CD14-positive monocyte (primary cell): ENCODE measurements around the gene WDFY4. TPM values are rescaled to one million over a fixed set of nuclear protein-coding genes. Genes with fewer than 3 reads are reported as not detected.

Experiments
- DNase-seq, 3 donors: peaks; one replicate each; pipeline ENCODE4 v3.0.0-alpha.2; 2011 to 2022
- H2AFZ ChIP-seq: 2 replicates; pipeline ENCODE4 v1.6.0; 2012; ENCODE audit warnings: mild to moderate bottlenecking, low read depth, low read length, inconsistent platforms; ENCODE audit not compliant: insufficient read depth, poor library complexity, severe bottlenecking
- H3K27ac ChIP-seq, 2 donors: 1 replicate in 1 of 2; 2 replicates in 1 of 2; pipeline ENCODE4 v1.5.1; 2012 to 2013; ENCODE audit warnings: low read length in 2 of 2, control low read depth in 1 of 2, inconsistent platforms in 1 of 2, low read depth in 1 of 2, mild to moderate bottlenecking in 1 of 2
- H3K27me3 ChIP-seq, 2 donors: one replicate each; pipeline versions ENCODE4 v1.6.0 to v1.6.1; 2011 to 2013; ENCODE audit warnings: low read length in 2 of 2; ENCODE audit not compliant: control insufficient read depth in 2 of 2, insufficient read depth in 2 of 2
- H3K36me3 ChIP-seq, 2 donors: replicated peaks in 1 of 2; 1 replicate in 1 of 2; 2 replicates in 1 of 2; pipeline versions ENCODE4 v1.5.1 to v1.6.1; 2012 to 2013; ENCODE audit warnings: low read length in 2 of 2, control low read depth in 1 of 2, inconsistent platforms in 1 of 2, mild to moderate bottlenecking in 1 of 2; ENCODE audit not compliant: insufficient read depth in 2 of 2, control insufficient read depth in 1 of 2
- H3K4me1 ChIP-seq, 2 donors: 1 replicate in 1 of 2; 2 replicates in 1 of 2; pipeline versions ENCODE4 v1.5.1 to v1.6.1; 2012 to 2013; ENCODE audit warnings: low read length in 2 of 2, control low read depth in 1 of 2, inconsistent platforms in 1 of 2, mild to moderate bottlenecking in 1 of 2, moderate library complexity in 1 of 2; ENCODE audit not compliant: insufficient read depth in 2 of 2, control insufficient read depth in 1 of 2
- H3K4me2 ChIP-seq: replicated peaks from 2 replicates; pipeline ENCODE3; 2012; ENCODE audit warnings: low read length, moderate library complexity, mild to moderate bottlenecking; ENCODE audit not compliant: poor library complexity, severe bottlenecking; ENCODE audit errors: extremely low read depth
- H3K4me3 ChIP-seq, 3 experiments: fragments of 200-600 bp in 1 of 3; sonication (generic) in 1 of 3; replicated peaks in 1 of 3; 1 replicate in 2 of 3; 2 replicates in 1 of 3; pipeline ENCODE4 v1.5.1; 2011 to 2013; ENCODE audit warnings: low read length in 3 of 3, mild to moderate bottlenecking in 3 of 3, control low read depth in 2 of 3, low read depth in 2 of 3, inconsistent platforms in 1 of 3, moderate library complexity in 1 of 3
- H3K79me2 ChIP-seq: 2 replicates; pipeline ENCODE4 v1.6.0; 2012; ENCODE audit warnings: mild to moderate bottlenecking, control low read depth, inconsistent platforms, low read length, moderate library complexity; ENCODE audit not compliant: insufficient read depth
- H3K9ac ChIP-seq: 2 replicates; pipeline ENCODE4 v1.6.0; 2017; ENCODE audit warnings: low read length, mild to moderate bottlenecking; ENCODE audit not compliant: insufficient read depth, poor library complexity, severe bottlenecking
- H3K9me3 ChIP-seq, 2 donors: replicated peaks in 1 of 2; 1 replicate in 1 of 2; 2 replicates in 1 of 2; pipeline versions ENCODE4 v1.5.1 to v1.6.1; 2012 to 2013; ENCODE audit warnings: low read length in 2 of 2, control low read depth in 1 of 2; ENCODE audit not compliant: control insufficient read depth in 1 of 2, insufficient read depth in 1 of 2
- H4K20me1 ChIP-seq: 2 replicates; pipeline ENCODE4 v1.6.0; 2012; ENCODE audit warnings: mild to moderate bottlenecking, low read length, control low read depth, moderate library complexity; ENCODE audit not compliant: insufficient read depth
- H3K27ac Mint-ChIP-seq, 7 donors: one replicate each; pipeline ENCODE4 v1.8.0; 2020; ENCODE audit warnings: mild to moderate bottlenecking in 7 of 7, mixed read lengths in 7 of 7, moderate library complexity in 6 of 7, inconsistent platforms in 2 of 7
- H3K27me3 Mint-ChIP-seq, 3 donors: one replicate each; pipeline ENCODE4 v1.8.0; 2021 to 2022; ENCODE audit warnings: low read depth in 3 of 3, mild to moderate bottlenecking in 3 of 3, mixed read lengths in 3 of 3, moderate library complexity in 3 of 3, inconsistent platforms in 1 of 3
- H3K36me3 Mint-ChIP-seq, 2 donors: one replicate each; pipeline ENCODE4 v1.8.0; 2020; ENCODE audit warnings: mixed read lengths in 2 of 2, inconsistent platforms in 1 of 2, mild to moderate bottlenecking in 1 of 2
- H3K4me1 Mint-ChIP-seq: one replicate; pipeline ENCODE4 v1.8.0; 2020; ENCODE audit warnings: mild to moderate bottlenecking, mixed read lengths
- H3K4me3 Mint-ChIP-seq, 2 donors: one replicate each; pipeline ENCODE4 v1.8.0; 2020; ENCODE audit warnings: mild to moderate bottlenecking in 2 of 2, mixed read lengths in 2 of 2, moderate library complexity in 1 of 2
- H3K9me3 Mint-ChIP-seq, 7 donors: one replicate each; pipeline ENCODE4 v1.8.0; 2020 to 2022; ENCODE audit warnings: mixed read lengths in 7 of 7, mild to moderate bottlenecking in 6 of 7, moderate library complexity in 6 of 7, inconsistent platforms in 2 of 7
- CTCF ChIP-seq: fragments of 200-600 bp; IDR thresholded peaks from one replicate; pipeline ENCODE4 v1.8.0; 2022; ENCODE audit warnings: antibody characterized with exemption, mild to moderate bottlenecking
- WGBS: methylation state at CpG from one replicate; pipeline ENCODE4 v1.1.5; 2013; ENCODE audit warnings: missing lambda C conversion rate; ENCODE audit not compliant: insufficient coverage; 5-methylcytosine and 5-hydroxymethylcytosine counted together
- intact Hi-C, 2 donors: fragments of 100-400 bp; cut with micrococcal nuclease; formaldehyde crosslinking; loops; one replicate each; pipeline versions ENCODE4 v1.15.0 to v1.15.1; 2023
- polyA plus RNA-seq, 3 donors: library from polyadenylated mRNA; depleted of rRNA in 1 of 3; unstranded in 2 of 3; stranded (reverse) in 1 of 3; fragments of 300-500 nt in 2 of 3; fragments of >200 nt in 1 of 3; fragmentation: Illumina TruSeq in 2 of 3; gene quantifications; 1 replicate in 2 of 3; 2 replicates in 1 of 3; pipeline ENCODE4 v1.2.3, GENCODE V29; 2012 to 2021

The WDFY4 gene
- polyA plus RNA-seq, 3 donors, result 7.5 to 36.1 (median 9.8) TPM

GRCh38 chr10:48898426-48898825 lies 213.8 kb downstream of the WDFY4 start:
- H3K9me3 ChIP-seq, result no peaks in the 10 kb centered on the region
- DNase-seq, result no peak
- H3K36me3 ChIP-seq, result peaks cover 67 to 97% of the 10 kb centered on the region in 2 donors
- no peak overlapping the region for H3K4me3 ChIP-seq
- peaks cover 63 to 85% of the 10 kb centered on the region in 2 donors for H3K36me3 Mint-ChIP-seq
- H2AFZ ChIP-seq, result no peak overlapping the region
- H4K20me1 ChIP-seq, result no peaks in the 10 kb centered on the region
- peak overlapping the region in 3 of 7 donors; percentile 30 to 75 (median 64) for H3K27ac Mint-ChIP-seq
- no peak overlapping the region for H3K9ac ChIP-seq
- H3K27ac ChIP-seq, result peak overlapping the region; percentile 5 to 73
- no peaks in the 10 kb centered on the region for H3K27me3 Mint-ChIP-seq
- intact Hi-C loops, result no loop called here
- H3K4me1 Mint-ChIP-seq, result peaks cover 23% of the 10 kb centered on the region
- H3K4me1 ChIP-seq, result peaks cover 14 to 19% of the 10 kb centered on the region in 2 donors
- TF ChIP-seq CTCF, result no peak
- no peak overlapping the region for H3K4me2 ChIP-seq
- no peaks in the 10 kb centered on the region for H3K27me3 ChIP-seq
- H3K79me2 ChIP-seq, result no peaks in the 10 kb centered on the region
- WGBS, result no CpG with 5 or more reads among the region's 1 CpG
- H3K4me3 Mint-ChIP-seq, result no peak overlapping the region
- H3K9me3 Mint-ChIP-seq, result peaks cover 0 to 2% (median 0%) of the 10 kb centered on the region in 7 donors

- Histone ChIP-seq H3K4me3 (no peak overlapping the region), H3K4me1 (peaks cover 14 to 19% of the 10 kb centered on the region in 2 donors), H3K36me3 (peaks cover 62 to 97% of the 10 kb centered on the region in 2 donors), H3K4me2 (no peak overlapping the region), H3K9me3 (no peaks in the 10 kb centered on the region), H3K27me3 (no peaks in the 10 kb centered on the region), H3K9ac (no peak overlapping the region), H3K27ac (peak overlapping the region in 1 of 2 donors; percentile 73), H3K79me2 (no peaks in the 10 kb centered on the region), H4K20me1 (no peaks in the 10 kb centered on the region), H2AFZ (no peak overlapping the region)
- no peaks in the 10 kb centered on the region for H3K27me3 Mint-ChIP-seq
- peaks cover 0 to 2% (median 0%) of the 10 kb centered on the region in 7 donors for H3K9me3 Mint-ChIP-seq
- intact Hi-C loops, result no loop called here
- peaks cover 63 to 85% of the 10 kb centered on the region in 2 donors for H3K36me3 Mint-ChIP-seq
- DNase-seq, result no peak
- TF ChIP-seq CTCF, result no peak
- H3K27ac Mint-ChIP-seq, result peak overlapping the region; percentile 65 to 84 (median 81)
- peaks cover 23% of the 10 kb centered on the region for H3K4me1 Mint-ChIP-seq
- WGBS, result 98% methylated on average over 7 of the region's 8 CpGs
- H3K4me3 Mint-ChIP-seq, result no peak overlapping the region
These were observed 215.1 kb downstream of the WDFY4 start for GRCh38 chr10:48899781-48900180.
